Gastrocnemius medialis (tissue), 4 donors: Measurements from ENCODE around the gene AGAP1. TPM values are rescaled to one million over a fixed set of nuclear protein-coding genes. Genes with fewer than 3 reads are reported as not detected.

Experiments used
- ATAC-seq, 2 donors: fragments of 150-250 bp; one replicate each; pipeline ENCODE4 v1.9.1; 2016
- DNase-seq, 2 donors: peaks; one replicate each; pipeline ENCODE4 v3.0.0-alpha.2; 2019
- H3K27ac ChIP-seq, 4 donors: fragments of 200-600 bp; sonication (generic); 1 replicate in 1 of 4; 2 replicates in 3 of 4; pipeline ENCODE4 v1.5.1; 2016 to 2018; ENCODE audit warnings: mild to moderate bottlenecking in 2 of 4, moderate library complexity in 1 of 4
- H3K27me3 ChIP-seq, 3 donors: fragments of 200-600 bp; sonication (generic) in 2 of 3; 1 replicate in 1 of 3; 2 replicates in 2 of 3; pipeline versions ENCODE4 v1.5.1 to v1.6.0; 2016 to 2019; ENCODE audit warnings: mild to moderate bottlenecking in 1 of 3, moderate library complexity in 1 of 3
- H3K36me3 ChIP-seq, 2 donors: fragments of 200-600 bp; sonication (generic) in 1 of 2; one replicate each; pipeline ENCODE4 v1.5.1; 2017 to 2018
- H3K4me1 ChIP-seq, 2 donors: fragments of 200-600 bp; sonication (generic) in 1 of 2; one replicate each; pipeline ENCODE4 v1.5.1; 2016 to 2017; ENCODE audit warnings: mild to moderate bottlenecking in 2 of 2
- H3K4me3 ChIP-seq, 4 donors: fragments of 200-600 bp; sonication (generic) in 3 of 4; 1 replicate in 1 of 4; 2 replicates in 3 of 4; pipeline ENCODE4 v1.5.1; 2016 to 2019; ENCODE audit warnings: mild to moderate bottlenecking in 2 of 4
- H3K9me3 ChIP-seq, 3 donors: fragments of 200-600 bp; sonication (generic) in 2 of 3; 1 replicate in 1 of 3; 2 replicates in 2 of 3; pipeline ENCODE4 v1.5.1; 2016 to 2019
- CTCF ChIP-seq, 5 experiments: fragments of 450-650 bp in 3 of 5; fragments of 200-600 bp in 2 of 5; sonication (generic) in 2 of 5; IDR thresholded peaks in 4 of 5; conservative IDR thresholded peaks in 1 of 5; 1 replicate in 4 of 5; 2 replicates in 1 of 5; pipeline ENCODE4 v1.5.1; 2016 to 2019; ENCODE audit warnings: antibody characterized with exemption in 5 of 5, mild to moderate bottlenecking in 3 of 5, moderate library complexity in 3 of 5
- POLR2A ChIP-seq, 2 donors: fragments of 450-650 bp; IDR thresholded peaks; one replicate each; pipeline ENCODE4 v1.6.1; 2017; ENCODE audit warnings: antibody characterized with exemption in 2 of 2, mild to moderate bottlenecking in 2 of 2, moderate library complexity in 2 of 2
- in situ Hi-C, 4 donors: fragments of 200-750 bp; cut with MboI; loops; one replicate each; pipeline versions ENCODE4 v1.15.0 to v1.8.0; 2017; ENCODE audit warnings: low sequenced_read_pairs in 4 of 4
- intact Hi-C: fragments of 100-400 bp; cut with DNase I; formaldehyde crosslinking; loops from one replicate; pipeline ENCODE4 v1.15.1; 2023; ENCODE audit warnings: low total_unique reads
- total RNA-seq, 4 donors: library from RNA; depleted of rRNA; stranded (reverse); fragments of >200 nt; gene quantifications; one replicate each; pipeline versions ENCODE4 v1.1.0 to v1.2.3, GENCODE V29; 2016

AGAP1 gene
- total RNA-seq, 4 donors from 2014 or later, result 8.5 to 26.8 (median 14.4) TPM

- no peaks in the 10 kb centered on the region for H3K9me3 ChIP-seq
- no peak overlapping the region for H3K27ac ChIP-seq
- intact Hi-C loops, result no loop called here
- in situ Hi-C loops, result loop anchor here in 2 of 4 donors (10.0 to 25.0 kb wide), 2 partner anchors 405 to 1283 kb away; no protein-coding TSS in a partner anchor
- TF ChIP-seq CTCF (IDR thresholded peaks at IDR 0.05 in 4 of 5, conservative IDR thresholded peaks at IDR 0.05 in 1 of 5), result peak; percentile 40 to 76 (median 62)
- TF ChIP-seq POLR2A (IDR thresholded peaks at IDR 0.05), result no peak
- H3K4me1 ChIP-seq, result no peaks in the 10 kb centered on the region
- no peaks in the 10 kb centered on the region for H3K27me3 ChIP-seq
- DNase-seq (peak; percentile 17 to 45), ATAC-seq (peak; percentile 47 to 66)
- H3K36me3 ChIP-seq, result no peaks in the 10 kb centered on the region
- no peak overlapping the region for H3K4me3 ChIP-seq
Observed at GRCh38 chr2:235779444-235779896, 285.6 kb downstream of the AGAP1 start.

GRCh38 chr2:235780401-235780800 is 286.6 kb downstream of the AGAP1 start:
- no peak for TF ChIP-seq POLR2A (IDR thresholded peaks at IDR 0.05)
- TF ChIP-seq CTCF (IDR thresholded peaks at IDR 0.05 in 4 of 5, conservative IDR thresholded peaks at IDR 0.05 in 1 of 5), result no peak
- intact Hi-C loops, result no loop called here
- Histone ChIP-seq H3K36me3 (no peaks in the 10 kb centered on the region), H3K27ac (no peak overlapping the region), H3K9me3 (no peaks in the 10 kb centered on the region), H3K4me1 (no peaks in the 10 kb centered on the region), H3K4me3 (no peak overlapping the region), H3K27me3 (no peaks in the 10 kb centered on the region)
- ATAC-seq, result no peak
- in situ Hi-C loops, result loop anchor here in 2 of 4 donors (25.0 kb wide), 1 partner anchor 1282 kb away; no protein-coding TSS in a partner anchor
- DNase-seq, result no peak

- DNase-seq, result no peak
- TF ChIP-seq POLR2A (IDR thresholded peaks at IDR 0.05) (no peak), CTCF (IDR thresholded peaks at IDR 0.05 in 4 of 5, conservative IDR thresholded peaks at IDR 0.05 in 1 of 5) (no peak)
- Histone ChIP-seq H3K4me1 (no peaks in the 10 kb centered on the region), H3K36me3 (no peaks in the 10 kb centered on the region), H3K9me3 (no peaks in the 10 kb centered on the region), H3K4me3 (no peak overlapping the region), H3K27me3 (no peaks in the 10 kb centered on the region), H3K27ac (no peak overlapping the region)
- no peak for ATAC-seq
- intact Hi-C loops (no loop called here), in situ Hi-C loops (loop anchor here in 2 of 4 donors (25.0 kb wide), 1 partner anchor 1281 kb away; no protein-coding TSS in a partner anchor)
Observed at GRCh38 chr2:235781775-235782174, 287.9 kb downstream of the AGAP1 start.

- no peaks in the 10 kb centered on the region for H3K9me3 ChIP-seq
- no peaks in the 10 kb centered on the region for H3K27me3 ChIP-seq
- no peak overlapping the region for H3K27ac ChIP-seq
- no peaks in the 10 kb centered on the region for H3K4me1 ChIP-seq
- H3K4me3 ChIP-seq, result no peak overlapping the region
- DNase-seq (no peak), ATAC-seq (no peak)
- H3K36me3 ChIP-seq, result no peaks in the 10 kb centered on the region
- TF ChIP-seq POLR2A (IDR thresholded peaks at IDR 0.05), result no peak
- no peak for TF ChIP-seq CTCF (IDR thresholded peaks at IDR 0.05 in 4 of 5, conservative IDR thresholded peaks at IDR 0.05 in 1 of 5)
- intact Hi-C loops, result no loop called here
- in situ Hi-C loops, result loop anchor here in 2 of 4 donors (25.0 kb wide), 1 partner anchor 1278 kb away; no protein-coding TSS in a partner anchor
Observed at GRCh38 chr2:235784788-235785187, 290.9 kb downstream of the AGAP1 start.

- in situ Hi-C loops, result loop anchor here in 2 of 4 donors (25.0 kb wide), 1 partner anchor 1273 kb away; no protein-coding TSS in a partner anchor
- Histone ChIP-seq H3K4me1 (no peaks in the 10 kb centered on the region), H3K27me3 (no peaks in the 10 kb centered on the region), H3K9me3 (no peaks in the 10 kb centered on the region), H3K27ac (no peak overlapping the region), H3K36me3 (no peaks in the 10 kb centered on the region), H3K4me3 (no peak overlapping the region)
- DNase-seq (no peak), ATAC-seq (no peak)
- intact Hi-C loops, result no loop called here
- no peak for TF ChIP-seq POLR2A (IDR thresholded peaks at IDR 0.05)
- TF ChIP-seq CTCF (IDR thresholded peaks at IDR 0.05 in 4 of 5, conservative IDR thresholded peaks at IDR 0.05 in 1 of 5), result no peak
Observed at GRCh38 chr2:235789552-235789951, 295.7 kb downstream of the AGAP1 start.
